Mucosa of rectum (tissue), 2 donors: ENCODE measurements around the gene GLCCI1.

Experiments used
- H3K27ac ChIP-seq, 2 donors: one replicate each; pipeline ENCODE4 v1.7.0; 2013; ENCODE audit warnings: inconsistent platforms in 2 of 2, low read depth in 2 of 2, low read length in 2 of 2
- H3K27me3 ChIP-seq, 2 donors: one replicate each; pipeline ENCODE4 v1.7.0; 2013; ENCODE audit warnings: low read length in 2 of 2; ENCODE audit not compliant: control insufficient read depth in 2 of 2, insufficient read depth in 2 of 2
- H3K36me3 ChIP-seq, 2 donors: one replicate each; pipeline ENCODE4 v1.7.0; 2013; ENCODE audit warnings: low read length in 2 of 2; ENCODE audit not compliant: control insufficient read depth in 2 of 2, insufficient read depth in 2 of 2
- H3K4me1 ChIP-seq, 2 donors: one replicate each; pipeline ENCODE4 v1.7.0; 2013; ENCODE audit warnings: low read length in 2 of 2, mild to moderate bottlenecking in 1 of 2; ENCODE audit not compliant: control insufficient read depth in 2 of 2, insufficient read depth in 2 of 2
- H3K4me3 ChIP-seq, 2 donors: one replicate each; pipeline ENCODE4 v1.7.0; 2013; ENCODE audit warnings: low read length in 2 of 2
- H3K9ac ChIP-seq, 2 donors: one replicate each; pipeline ENCODE4 v1.7.0; 2013; ENCODE audit warnings: low read length in 2 of 2, low read depth in 1 of 2, mild to moderate bottlenecking in 1 of 2
- H3K9me3 ChIP-seq, 2 donors: one replicate each; pipeline ENCODE4 v1.7.0; 2013; ENCODE audit warnings: low read length in 2 of 2; ENCODE audit not compliant: control insufficient read depth in 2 of 2
- donor health status: healthy.
- donor health status: Normal muscosa, but diverticular disease.

The GLCCI1 gene

GRCh38 chr7:8121243-8121642 lies 152.6 kb downstream of the GLCCI1 start:
- Histone ChIP-seq H3K4me1 (no peaks in the 10 kb centered on the region), H3K9me3 (no peaks in the 10 kb centered on the region), H3K9ac (no peak overlapping the region), H3K4me3 (no peak overlapping the region), H3K27me3 (no peaks in the 10 kb centered on the region), H3K36me3 (peaks cover 9 to 15% of the 10 kb centered on the region in 2 donors), H3K27ac (no peak overlapping the region)

GRCh38 chr7:8125680-8126444 lies 157.3 kb downstream of the GLCCI1 start:
- Histone ChIP-seq H3K4me1 (peaks cover 0 to 7% of the 10 kb centered on the region in 2 donors), H3K27me3 (no peaks in the 10 kb centered on the region), H3K9ac (no peak overlapping the region), H3K36me3 (peaks cover 2 to 18% of the 10 kb centered on the region in 2 donors), H3K27ac (peak overlapping the region; percentile 1 to 71), H3K9me3 (no peaks in the 10 kb centered on the region), H3K4me3 (peak overlapping the region in 1 of 2 donors; percentile 33)

GRCh38 chr7:8126601-8127167 lies 158.1 kb downstream of the GLCCI1 start:
- Histone ChIP-seq H3K4me1 (peaks cover 0 to 7% of the 10 kb centered on the region in 2 donors), H3K27ac (no peak overlapping the region), H3K27me3 (no peaks in the 10 kb centered on the region), H3K36me3 (peaks cover 3 to 18% of the 10 kb centered on the region in 2 donors), H3K9me3 (no peaks in the 10 kb centered on the region), H3K9ac (no peak overlapping the region), H3K4me3 (no peak overlapping the region)

- H3K27me3 ChIP-seq: no peaks in the 10 kb centered on the region
- no peaks in the 10 kb centered on the region for H3K9me3 ChIP-seq
- peak overlapping the region in 1 of 2 donors; percentile 52 for H3K27ac ChIP-seq
- H3K4me1 ChIP-seq: peaks cover 0 to 7% of the 10 kb centered on the region in 2 donors
- no peak overlapping the region for H3K4me3 ChIP-seq
- peaks cover 3 to 10% of the 10 kb centered on the region in 2 donors for H3K36me3 ChIP-seq
- no peak overlapping the region for H3K9ac ChIP-seq
These were observed 160.1 kb downstream of the GLCCI1 start for GRCh38 chr7:8128449-8129317.

GRCh38 chr7:8129318-8129659 lies 160.7 kb downstream of the GLCCI1 start:
- peaks cover 0 to 7% of the 10 kb centered on the region in 2 donors for H3K4me1 ChIP-seq
- H3K27me3 ChIP-seq: no peaks in the 10 kb centered on the region
- H3K9ac ChIP-seq: no peak overlapping the region
- no peak overlapping the region for H3K4me3 ChIP-seq
- H3K36me3 ChIP-seq: peaks cover 3 to 10% of the 10 kb centered on the region in 2 donors
- H3K27ac ChIP-seq: no peak overlapping the region
- H3K9me3 ChIP-seq: no peaks in the 10 kb centered on the region

GRCh38 chr7:8130663-8131062 lies 162.1 kb downstream of the GLCCI1 start:
- H3K4me3 ChIP-seq: no peak overlapping the region
- peaks cover 0 to 7% of the 10 kb centered on the region in 2 donors for H3K4me1 ChIP-seq
- peaks cover 3 to 7% of the 10 kb centered on the region in 2 donors for H3K36me3 ChIP-seq
- no peaks in the 10 kb centered on the region for H3K27me3 ChIP-seq
- H3K9ac ChIP-seq: no peak overlapping the region
- H3K27ac ChIP-seq: no peak overlapping the region
- H3K9me3 ChIP-seq: no peaks in the 10 kb centered on the region

GRCh38 chr7:8131694-8132605 lies 163.4 kb downstream of the GLCCI1 start:
- peak overlapping the region; percentile 27 to 57 for H3K27ac ChIP-seq
- no peak overlapping the region for H3K9ac ChIP-seq
- H3K4me1 ChIP-seq: peaks cover 0 to 7% of the 10 kb centered on the region in 2 donors
- no peaks in the 10 kb centered on the region for H3K9me3 ChIP-seq
- peak overlapping the region in 1 of 2 donors; percentile 32 for H3K4me3 ChIP-seq
- H3K36me3 ChIP-seq: peaks cover 6% of the 10 kb centered on the region in 2 donors
- no peaks in the 10 kb centered on the region for H3K27me3 ChIP-seq

GRCh38 chr7:8133188-8133848 lies 164.7 kb downstream of the GLCCI1 start:
- Histone ChIP-seq H3K4me3 (no peak overlapping the region), H3K36me3 (peaks cover 6% of the 10 kb centered on the region in 2 donors), H3K27ac (no peak overlapping the region), H3K4me1 (peaks cover 0 to 7% of the 10 kb centered on the region in 2 donors), H3K9ac (no peak overlapping the region), H3K27me3 (no peaks in the 10 kb centered on the region), H3K9me3 (no peaks in the 10 kb centered on the region)

- Histone ChIP-seq H3K4me3 (no peak overlapping the region), H3K27me3 (no peaks in the 10 kb centered on the region), H3K27ac (peak overlapping the region in 1 of 2 donors; percentile 24), H3K36me3 (peaks cover 4 to 6% of the 10 kb centered on the region in 2 donors), H3K9ac (peak overlapping the region in 1 of 2 donors; percentile 1), H3K4me1 (peaks cover 0 to 3% of the 10 kb centered on the region in 2 donors), H3K9me3 (no peaks in the 10 kb centered on the region)
These were observed 165.6 kb downstream of the GLCCI1 start for GRCh38 chr7:8134089-8134733.
